Mononuclear cell (primary cell): ENCODE data around the gene CD180. TPM values are rescaled to one million over a fixed set of nuclear protein-coding genes. Genes with fewer than 3 reads are reported as not detected.

Experiments used
- H3K27me3 ChIP-seq: 2 replicates; pipeline ENCODE4 v1.6.0; 2011; ENCODE audit warnings: low read length, control low read depth; ENCODE audit not compliant: insufficient read depth
- H3K4me1 ChIP-seq: 2 replicates; pipeline ENCODE4 v1.5.1; 2011; ENCODE audit warnings: mild to moderate bottlenecking, low read length, control low read depth; ENCODE audit not compliant: insufficient read depth
- H3K4me3 ChIP-seq: 2 replicates; pipeline ENCODE4 v1.5.1; 2011; ENCODE audit warnings: mild to moderate bottlenecking, low read length, moderate library complexity
- H3K9me3 ChIP-seq: 2 replicates; pipeline ENCODE4 v1.5.1; 2011; ENCODE audit warnings: low read depth, mild to moderate bottlenecking, control low read depth, low read length
- total RNA-seq: library from RNA; depleted of rRNA; stranded (reverse); fragments of >200 nt; gene quantifications from one replicate; pipeline ENCODE4 v1.2.3, GENCODE V29; 2012

Gene CD180
- total RNA-seq, 1 donor, result 2.3 TPM

DNA sequence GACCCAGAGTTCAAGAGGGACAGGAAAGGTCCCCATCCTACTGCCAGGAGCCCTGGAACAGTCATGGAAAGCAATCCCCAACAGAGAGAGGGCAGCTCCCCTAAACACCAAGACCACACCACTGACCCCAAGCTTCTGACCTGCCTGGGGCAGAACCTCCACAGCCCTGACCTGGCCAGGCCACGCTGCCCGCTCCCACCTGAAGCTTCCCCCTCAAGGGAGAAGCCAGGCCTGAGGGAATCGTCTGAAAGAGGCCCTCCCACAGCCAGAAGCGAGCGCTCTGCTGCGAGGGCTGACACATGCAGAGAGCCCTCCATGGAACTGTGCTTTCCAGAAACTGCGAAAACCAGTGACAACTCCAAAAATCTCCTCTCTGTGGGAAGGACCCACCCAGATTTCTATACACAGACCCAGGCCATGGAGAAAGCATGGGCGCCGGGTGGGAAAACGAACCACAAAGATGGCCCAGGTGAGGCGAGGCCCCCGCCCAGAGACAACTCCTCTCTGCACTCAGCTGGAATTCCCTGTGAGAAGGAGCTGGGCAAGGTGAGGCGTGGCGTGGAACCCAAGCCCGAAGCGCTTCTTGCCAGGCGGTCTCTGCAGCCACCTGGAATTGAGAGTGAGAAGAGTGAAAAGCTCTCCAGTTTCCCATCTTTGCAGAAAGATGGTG is 31.6 kb downstream of the CD180 start:
- no peaks in the 10 kb centered on the region for H3K27me3 ChIP-seq
- H3K4me3 ChIP-seq, result peak overlapping the region; percentile 34
- H3K9me3 ChIP-seq, result no peaks in the 10 kb centered on the region
- H3K4me1 ChIP-seq, result peaks cover 35% of the 10 kb centered on the region

GRCh38 chr5:67163863-67164595 is 32.6 kb downstream of the CD180 start:
- peaks cover 40% of the 10 kb centered on the region for H3K4me1 ChIP-seq

GRCh38 chr5:67163231-67163756 is 33.3 kb downstream of the CD180 start:
- Histone ChIP-seq H3K9me3 (no peaks in the 10 kb centered on the region), H3K27me3 (no peaks in the 10 kb centered on the region), H3K4me1 (peaks cover 43% of the 10 kb centered on the region), H3K4me3 (no peak overlapping the region)

More at GRCh38 chr5:67163863-67164595, 32.6 kb downstream of the CD180 start:
- Histone ChIP-seq H3K27me3 (no peaks in the 10 kb centered on the region), H3K9me3 (no peaks in the 10 kb centered on the region), H3K4me3 (peak overlapping the region; percentile 34)

GRCh38 chr5:67161767-67162166 is 34.8 kb downstream of the CD180 start:
- Histone ChIP-seq H3K4me3 (no peak overlapping the region), H3K4me1 (peaks cover 34% of the 10 kb centered on the region), H3K9me3 (no peaks in the 10 kb centered on the region), H3K27me3 (no peaks in the 10 kb centered on the region)

- H3K4me3 ChIP-seq, result no peak overlapping the region
These were observed 35.6 kb downstream of the CD180 start for GRCh38 chr5:67160985-67161384.

DNA sequence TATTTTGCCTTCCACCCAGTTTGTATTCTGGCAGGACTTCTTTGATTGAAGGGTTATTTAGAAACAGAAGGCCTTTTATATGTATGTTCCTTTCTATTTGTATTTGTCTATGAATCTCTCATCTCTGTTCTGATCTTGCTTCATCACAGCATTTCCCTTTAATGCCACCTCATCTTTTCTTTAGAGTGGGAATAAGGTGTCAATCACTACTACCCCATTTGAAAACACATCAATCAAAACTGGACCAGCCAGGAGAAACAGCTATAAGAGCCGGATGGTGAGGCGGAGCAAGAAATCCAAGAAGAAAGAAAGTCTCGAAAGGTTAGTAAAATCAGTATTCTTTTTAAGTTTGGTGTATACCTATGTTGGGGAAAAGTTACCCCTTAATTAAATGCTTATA is 36.3 kb downstream of the CD180 start:
- Histone ChIP-seq H3K27me3 (no peaks in the 10 kb centered on the region), H3K4me3 (no peak overlapping the region), H3K9me3 (no peaks in the 10 kb centered on the region), H3K4me1 (peaks cover 19% of the 10 kb centered on the region)

More at GRCh38 chr5:67160985-67161384, 35.6 kb downstream of the CD180 start:
- peaks cover 26% of the 10 kb centered on the region for H3K4me1 ChIP-seq
- no peaks in the 10 kb centered on the region for H3K27me3 ChIP-seq
- no peaks in the 10 kb centered on the region for H3K9me3 ChIP-seq

- Histone ChIP-seq H3K27me3 (no peaks in the 10 kb centered on the region), H3K4me1 (peaks cover 12% of the 10 kb centered on the region), H3K4me3 (no peak overlapping the region), H3K9me3 (no peaks in the 10 kb centered on the region)
These were observed 39.5 kb downstream of the CD180 start for GRCh38 chr5:67156976-67157583.

GRCh38 chr5:67154556-67155206 is 41.9 kb downstream of the CD180 start:
- no peaks in the 10 kb centered on the region for H3K27me3 ChIP-seq
- no peak overlapping the region for H3K4me3 ChIP-seq
- H3K9me3 ChIP-seq, result no peaks in the 10 kb centered on the region
- H3K4me1 ChIP-seq, result peaks cover 8% of the 10 kb centered on the region

DNA sequence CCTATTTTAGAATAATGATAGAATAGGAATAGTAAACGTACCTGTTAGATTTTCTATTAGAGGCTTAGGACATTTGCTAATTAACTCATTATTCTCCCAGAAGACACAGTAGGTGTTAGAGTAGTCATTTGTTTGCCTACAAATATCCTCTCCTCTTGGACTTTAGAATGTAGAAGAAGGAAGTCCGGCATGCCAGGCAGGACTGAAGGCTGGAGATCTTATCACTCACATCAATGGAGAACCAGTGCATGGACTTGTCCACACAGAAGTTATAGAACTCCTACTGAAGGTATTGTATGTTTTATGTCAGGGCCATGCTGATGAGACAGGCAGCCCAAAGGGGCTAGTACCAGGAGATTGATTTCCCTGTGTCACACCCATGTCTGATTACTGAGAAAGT is 43.3 kb downstream of the CD180 start:
- Histone ChIP-seq H3K9me3 (no peaks in the 10 kb centered on the region), H3K4me1 (no peaks in the 10 kb centered on the region), H3K27me3 (no peaks in the 10 kb centered on the region), H3K4me3 (no peak overlapping the region)

DNA sequence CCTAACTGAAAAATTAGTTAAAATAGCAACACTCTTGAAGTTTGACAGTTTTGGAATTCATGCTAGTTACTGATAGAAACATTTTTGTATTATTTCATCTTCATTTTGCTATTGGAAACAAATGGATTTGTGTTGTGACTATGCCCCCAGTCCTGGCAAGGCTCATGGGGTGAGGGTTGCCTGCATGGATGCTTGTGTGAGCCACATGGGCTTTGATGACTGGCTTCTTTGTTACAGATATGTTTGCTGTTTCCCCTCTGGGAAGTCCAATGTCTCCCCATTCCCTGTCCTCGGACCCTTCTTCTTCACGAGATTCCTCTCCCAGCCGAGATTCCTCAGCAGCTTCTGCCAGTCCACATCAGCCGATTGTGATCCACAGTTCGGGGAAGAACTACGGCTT is 44.2 kb downstream of the CD180 start:
- Histone ChIP-seq H3K9me3 (no peaks in the 10 kb centered on the region), H3K4me3 (no peak overlapping the region), H3K4me1 (no peaks in the 10 kb centered on the region), H3K27me3 (no peaks in the 10 kb centered on the region)

DNA sequence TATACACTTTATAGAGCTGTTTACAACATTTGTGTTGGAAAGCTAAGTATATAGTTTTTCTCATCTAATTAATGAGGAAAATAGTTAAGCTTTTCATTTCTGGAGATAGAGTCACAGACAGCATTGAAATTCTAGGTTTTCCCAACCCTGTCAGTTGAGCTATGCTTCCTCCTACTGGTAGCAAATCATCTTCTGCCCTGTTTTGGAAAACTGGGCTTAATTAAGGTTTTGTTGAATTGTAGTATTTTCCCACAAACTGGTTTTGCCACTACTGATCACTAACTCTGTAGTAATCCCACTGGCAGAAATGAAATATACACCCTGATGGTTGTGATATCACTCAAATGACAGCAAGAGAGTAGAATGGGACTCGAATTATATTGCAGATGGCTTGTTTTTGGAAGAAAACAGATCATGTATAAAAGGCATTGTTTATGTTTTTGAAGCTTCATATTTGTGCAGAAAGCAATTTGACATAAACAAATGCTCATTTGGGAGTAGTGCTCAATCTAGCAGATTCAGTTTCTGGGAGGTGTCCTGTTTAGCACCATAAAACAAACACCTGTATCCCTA is 46.6 kb downstream of the CD180 start:
- Histone ChIP-seq H3K27me3 (no peaks in the 10 kb centered on the region), H3K4me3 (no peak overlapping the region), H3K9me3 (no peaks in the 10 kb centered on the region), H3K4me1 (no peaks in the 10 kb centered on the region)

DNA sequence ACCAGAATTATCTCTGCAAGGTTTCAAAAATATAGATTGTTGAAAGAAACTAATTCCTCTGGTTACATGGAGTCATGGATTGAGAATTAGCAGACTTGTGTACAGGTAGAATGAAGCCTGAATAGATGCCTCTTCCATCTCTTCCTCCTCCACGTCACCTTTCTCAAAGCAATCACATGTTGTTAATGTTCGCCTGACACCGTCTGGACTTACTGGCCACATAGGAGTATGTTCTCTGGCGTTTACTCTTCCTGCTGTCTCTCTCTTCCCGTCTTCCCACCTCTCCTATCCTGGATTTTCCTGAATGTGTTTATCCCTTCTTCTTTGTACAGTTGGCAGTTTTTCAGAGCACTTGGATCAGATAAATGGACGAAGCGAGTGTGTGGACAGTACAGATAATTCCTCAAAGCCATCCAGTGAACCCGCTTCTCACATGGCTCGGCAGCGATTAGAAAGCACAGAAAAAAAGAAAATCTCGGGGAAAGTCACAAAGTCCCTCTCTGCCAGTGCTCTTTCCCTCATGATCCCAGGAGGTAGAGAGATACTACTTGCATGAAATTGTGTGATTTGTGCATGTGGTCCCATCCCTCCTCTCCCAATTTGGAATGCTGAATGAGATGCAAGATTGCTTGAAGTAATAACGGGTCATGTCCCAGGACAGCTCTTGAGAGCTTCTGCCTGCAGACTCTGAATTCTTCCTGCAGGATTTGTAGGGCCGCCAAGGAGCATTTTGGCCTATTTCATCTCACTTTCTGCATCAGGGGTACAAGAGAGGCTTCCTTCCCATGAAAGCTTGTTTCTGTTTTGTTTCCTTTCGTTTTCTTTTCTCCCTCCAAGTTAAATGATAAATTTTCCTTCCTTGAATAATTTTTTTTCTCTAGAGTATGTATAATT is 47.3 kb downstream of the CD180 start:
- Histone ChIP-seq H3K4me1 (no peaks in the 10 kb centered on the region), H3K27me3 (no peaks in the 10 kb centered on the region), H3K9me3 (no peaks in the 10 kb centered on the region), H3K4me3 (no peak overlapping the region)

GRCh38 chr5:67147760-67148159 is 48.8 kb downstream of the CD180 start:
- Histone ChIP-seq H3K27me3 (no peaks in the 10 kb centered on the region), H3K4me3 (no peak overlapping the region), H3K9me3 (no peaks in the 10 kb centered on the region), H3K4me1 (no peaks in the 10 kb centered on the region)

DNA sequence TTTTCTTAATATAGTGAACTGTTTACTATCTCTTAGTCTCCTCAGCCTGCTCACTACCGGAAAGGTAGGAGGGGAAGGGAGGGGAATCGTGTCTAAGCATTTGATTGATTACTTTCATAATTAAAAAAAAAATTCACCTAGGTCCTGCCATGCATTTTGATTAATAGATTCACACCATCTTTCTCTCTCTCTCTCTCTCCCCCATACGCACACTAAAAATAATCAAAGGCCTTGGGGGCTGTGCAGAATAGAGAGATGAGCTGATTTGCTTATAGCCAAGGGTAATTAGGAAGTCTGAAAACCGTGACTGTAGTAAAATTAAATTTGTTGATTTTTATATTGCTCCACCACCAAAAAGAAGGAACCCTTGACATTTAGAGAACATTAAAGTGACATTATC is 49.6 kb downstream of the CD180 start:
- Histone ChIP-seq H3K4me3 (no peak overlapping the region), H3K4me1 (no peaks in the 10 kb centered on the region), H3K9me3 (no peaks in the 10 kb centered on the region)

More for the DNA sequence above, 49.6 kb downstream of the CD180 start:
- no peaks in the 10 kb centered on the region for H3K27me3 ChIP-seq
